ENCODE data around the gene RBM26.

The RBM26 gene

DNA sequence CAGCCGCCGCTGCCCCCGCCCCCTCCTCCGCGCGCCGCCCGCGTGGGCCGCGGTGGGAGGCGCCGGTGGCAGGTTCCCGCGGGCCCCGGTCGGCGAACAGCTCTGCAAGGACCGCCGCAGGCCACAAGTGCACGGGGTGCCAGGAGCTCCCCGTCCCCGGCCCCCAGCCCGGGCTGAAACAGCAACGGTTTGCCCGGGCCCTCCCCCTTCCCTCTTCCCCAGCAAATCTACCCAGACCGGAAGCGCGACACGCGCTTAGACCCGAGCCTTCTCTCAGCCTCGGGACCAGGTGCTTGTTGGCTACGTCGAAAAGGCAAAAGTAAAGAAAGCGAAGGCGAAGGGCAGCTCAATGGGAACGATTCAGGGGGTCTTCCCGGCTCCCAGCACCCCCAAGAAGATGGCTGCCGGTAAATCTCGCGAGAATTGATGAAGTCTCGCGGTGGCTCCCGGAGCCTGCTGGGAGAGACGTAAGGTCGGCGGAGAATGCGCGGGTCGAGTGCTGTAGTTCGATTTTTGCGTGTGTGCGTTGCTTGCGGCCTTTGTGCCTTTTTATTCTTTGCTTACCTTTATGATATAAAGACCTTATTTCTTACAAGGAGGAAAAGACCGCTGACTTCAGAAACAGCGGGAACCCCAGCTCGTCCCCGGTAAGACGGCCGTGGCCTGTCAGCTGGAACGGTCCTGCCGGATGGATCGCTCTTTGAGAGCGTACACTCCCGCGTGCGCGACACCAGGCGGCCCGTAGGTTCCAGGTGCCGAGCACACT lies at the start of gene RBM26:
Gene RBM26, minus strand, starts transcription at position 425 of the 766 bp plus-strand sequence. CDS start 481 bp downstream, outside the sequence.
- peak; percentile 93 for DNase-seq

DNA sequence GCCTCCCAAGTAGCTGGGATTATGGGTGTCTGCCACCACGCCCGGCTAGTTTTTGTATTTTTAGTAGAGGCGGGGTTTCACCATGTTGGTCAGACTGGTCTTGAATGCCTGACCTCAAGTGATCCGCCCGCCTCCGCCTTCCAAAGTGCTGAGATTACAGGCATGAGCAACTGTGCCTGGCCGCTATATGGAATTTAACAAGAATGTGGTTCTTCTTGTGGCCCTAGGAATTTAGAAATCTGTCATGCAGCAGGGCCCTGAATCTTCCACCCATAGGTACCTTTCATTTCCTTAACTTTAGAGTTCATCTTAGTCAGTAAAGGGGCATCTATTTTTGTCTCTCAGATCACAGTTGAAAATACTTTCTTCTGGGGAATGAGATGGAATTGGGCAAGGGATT lies 49.3 kb upstream of the RBM26 start:
- no peak for DNase-seq

GRCh38 chr13:79452239-79452913 lies 46.3 kb upstream of the RBM26 start:
- DNase-seq = no peak

GRCh38 chr13:79451500-79451962 lies 45.5 kb upstream of the RBM26 start:
- peak; percentile 97 for DNase-seq

DNA sequence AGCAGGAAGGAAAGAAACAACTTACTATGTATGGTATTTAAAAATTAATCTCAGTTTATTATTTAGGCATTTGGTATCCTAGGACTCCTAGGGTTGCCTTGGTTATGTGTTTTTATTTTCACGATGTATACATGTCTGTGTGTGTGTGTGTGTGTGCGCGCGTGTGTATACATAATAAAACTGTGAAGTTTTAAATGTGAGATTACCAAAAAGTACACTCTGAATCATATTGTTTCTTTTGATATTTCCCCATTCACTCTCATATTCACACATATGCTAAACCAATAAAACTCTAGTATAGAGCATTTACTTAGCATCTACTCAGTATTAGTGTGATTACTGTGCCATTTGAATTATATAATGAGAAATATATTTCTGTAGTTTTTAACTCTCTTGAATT lies 44.1 kb upstream of the RBM26 start:
- peak; percentile 49 for DNase-seq

DNA sequence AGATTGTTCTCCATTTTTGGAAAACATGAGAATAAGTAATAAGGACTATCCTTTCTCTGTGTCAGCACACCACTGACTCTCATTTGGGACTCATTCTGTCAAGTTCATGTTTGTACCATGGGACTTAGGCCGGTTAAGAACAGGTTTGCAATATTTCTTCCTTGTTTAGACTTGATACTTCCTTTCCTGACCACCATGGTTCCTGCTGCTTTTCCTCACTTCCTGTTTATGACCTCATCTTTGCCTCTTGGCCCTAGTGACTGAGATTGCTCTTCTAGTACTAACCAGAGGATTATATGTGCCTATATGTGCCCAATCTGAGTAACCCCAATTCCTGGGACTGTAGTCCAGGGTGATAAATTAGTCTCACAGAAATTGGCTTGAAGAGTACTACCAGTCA lies 42.4 kb upstream of the RBM26 start:
- no peak for DNase-seq

GRCh38 chr13:79447741-79448140 lies 41.7 kb upstream of the RBM26 start:
- DNase-seq = no peak

GRCh38 chr13:79447141-79447540 lies 41.1 kb upstream of the RBM26 start:
- no peak for DNase-seq

DNA sequence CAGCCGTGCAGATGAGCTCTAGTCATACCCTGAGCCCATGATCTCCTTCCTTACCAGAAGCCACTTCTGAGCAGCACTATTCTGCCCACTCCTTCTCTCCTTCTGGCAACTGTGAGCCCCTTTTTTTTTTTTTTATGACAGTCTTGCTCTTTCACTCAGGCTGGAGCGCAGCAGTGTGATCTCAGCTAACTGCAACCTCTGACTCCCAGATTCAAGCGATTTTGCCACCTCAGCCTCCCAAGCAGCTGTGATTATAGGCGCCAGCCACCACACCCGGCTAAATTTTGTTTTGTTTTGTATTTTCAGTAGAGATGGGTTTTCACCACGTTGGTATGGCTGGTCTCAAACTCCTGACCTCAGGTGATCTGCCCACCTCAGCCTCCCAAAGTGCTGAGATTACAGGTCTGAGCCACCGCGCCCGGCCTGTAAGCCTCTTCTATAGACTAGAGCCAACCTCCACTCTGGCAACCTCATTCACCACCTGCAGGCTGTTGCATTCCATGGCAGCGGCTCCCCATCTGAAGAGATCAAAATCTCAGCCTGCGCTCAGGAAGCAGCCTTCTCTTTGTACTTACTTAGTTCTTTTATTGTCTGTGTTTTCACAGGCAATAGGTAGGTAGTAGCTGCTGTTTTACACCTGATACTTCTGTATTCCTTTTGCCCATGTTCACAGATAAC lies 40.1 kb upstream of the RBM26 start:
- DNase-seq = peak; percentile 25

DNA sequence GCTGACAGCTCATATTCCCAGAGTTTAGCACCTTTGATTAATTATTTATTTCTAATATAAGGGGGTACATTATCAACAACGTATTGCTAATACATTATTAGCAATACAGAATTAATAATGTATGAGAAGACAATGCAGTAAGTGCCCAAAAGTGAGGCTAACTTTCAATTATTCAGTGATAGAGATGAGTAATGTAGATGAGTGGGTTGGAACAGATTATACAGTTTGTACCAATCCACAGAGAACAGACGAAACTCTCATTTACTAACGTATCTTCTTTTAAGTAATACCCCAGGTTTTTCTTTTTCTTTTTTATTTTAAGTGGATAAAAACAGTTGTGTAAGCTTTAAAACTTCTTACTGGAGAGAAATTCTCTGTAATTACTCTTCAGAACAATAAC lies 36.7 kb upstream of the RBM26 start:
- no peak for DNase-seq

- DNase-seq = no peak
Observed at GRCh38 chr13:79442221-79442620, 36.2 kb upstream of the RBM26 start.

- no peak for DNase-seq
Observed at GRCh38 chr13:79440958-79441528, 35.0 kb upstream of the RBM26 start.

GRCh38 chr13:79439275-79439674 lies 33.2 kb upstream of the RBM26 start:
- no peak for DNase-seq

DNA sequence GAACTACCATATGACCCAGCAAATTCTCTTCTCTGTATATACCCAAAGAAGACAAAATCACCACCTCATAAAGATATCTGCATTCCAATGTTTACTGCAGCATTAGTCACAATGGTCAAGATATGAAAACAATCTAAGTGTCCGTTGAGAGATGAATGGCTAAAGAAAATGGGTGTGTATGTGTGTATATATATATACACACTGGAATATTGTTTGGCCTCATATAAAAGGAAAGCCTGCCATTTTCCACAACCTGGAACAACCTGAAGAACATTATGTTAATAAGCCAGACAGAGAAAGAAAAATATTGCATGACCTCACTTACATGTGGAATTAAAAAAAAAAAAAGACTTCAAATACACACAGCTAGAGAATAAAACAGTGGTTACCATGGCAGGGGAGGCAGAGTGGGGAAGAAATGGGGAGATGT lies 29.5 kb upstream of the RBM26 start:
- no peak for DNase-seq

DNA sequence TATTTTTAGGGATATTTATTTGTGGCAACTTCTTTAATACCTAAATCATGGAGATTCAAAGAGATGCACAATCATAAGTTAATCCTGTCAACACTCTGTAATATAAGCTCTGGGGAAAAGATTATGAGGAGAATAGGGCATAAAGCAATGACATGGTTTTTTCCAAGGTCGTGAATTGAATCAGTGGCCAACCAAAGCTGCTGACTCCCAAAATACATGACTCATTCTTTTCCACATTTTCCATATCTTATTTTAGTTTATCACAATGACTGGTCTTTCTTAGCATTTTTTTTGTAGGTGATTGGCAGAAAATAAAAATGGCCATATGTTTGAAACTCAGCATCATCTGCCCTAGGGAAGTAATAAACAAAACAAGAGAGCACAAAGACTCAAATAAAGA lies 28.5 kb upstream of the RBM26 start:
- no peak for DNase-seq

DNA sequence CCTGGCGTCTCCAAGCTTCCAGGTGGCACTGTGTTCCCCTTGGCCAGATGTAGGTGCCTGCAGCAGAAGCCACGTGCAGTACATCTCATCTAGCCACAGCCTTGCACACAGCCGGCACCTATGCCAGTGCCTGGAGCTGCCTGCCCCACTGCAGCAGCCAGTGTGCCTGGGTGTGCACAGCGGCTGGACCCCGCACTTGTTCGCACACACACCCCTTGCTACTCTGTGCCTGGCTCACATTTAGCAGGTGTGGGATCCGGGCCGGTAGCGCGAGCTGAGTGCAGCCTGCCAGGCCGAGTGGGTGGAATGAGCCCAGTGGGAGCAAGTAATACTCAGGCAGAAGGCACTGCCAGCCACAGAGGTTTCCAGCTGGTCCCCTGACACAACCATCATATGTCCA lies 26.9 kb upstream of the RBM26 start:
- no peak for DNase-seq

- no peak for DNase-seq
Observed at GRCh38 chr13:79432086-79432485, 26.0 kb upstream of the RBM26 start.

DNA sequence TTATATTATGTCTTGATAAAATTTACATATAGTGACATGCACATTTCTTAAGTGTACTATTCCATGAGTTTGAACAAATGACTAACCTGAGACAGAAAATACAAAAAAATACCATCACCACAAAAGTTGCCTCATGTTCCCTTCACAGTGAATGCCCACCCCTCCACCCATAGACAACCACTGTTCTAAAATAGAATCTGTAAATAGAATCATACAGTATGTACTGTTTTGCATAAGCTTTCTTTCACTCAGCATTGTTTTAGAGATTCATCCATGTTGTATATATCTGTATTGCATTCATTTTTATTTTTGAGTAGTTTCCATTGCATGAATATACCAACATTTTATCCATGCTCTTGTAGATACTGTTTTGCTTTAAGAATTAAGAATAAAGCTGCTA lies 23.3 kb upstream of the RBM26 start:
- no peak for DNase-seq

GRCh38 chr13:79427883-79428282 lies 21.8 kb upstream of the RBM26 start:
- DNase-seq = no peak

- DNase-seq = no peak
Observed at GRCh38 chr13:79427265-79427664, 21.2 kb upstream of the RBM26 start.

DNA sequence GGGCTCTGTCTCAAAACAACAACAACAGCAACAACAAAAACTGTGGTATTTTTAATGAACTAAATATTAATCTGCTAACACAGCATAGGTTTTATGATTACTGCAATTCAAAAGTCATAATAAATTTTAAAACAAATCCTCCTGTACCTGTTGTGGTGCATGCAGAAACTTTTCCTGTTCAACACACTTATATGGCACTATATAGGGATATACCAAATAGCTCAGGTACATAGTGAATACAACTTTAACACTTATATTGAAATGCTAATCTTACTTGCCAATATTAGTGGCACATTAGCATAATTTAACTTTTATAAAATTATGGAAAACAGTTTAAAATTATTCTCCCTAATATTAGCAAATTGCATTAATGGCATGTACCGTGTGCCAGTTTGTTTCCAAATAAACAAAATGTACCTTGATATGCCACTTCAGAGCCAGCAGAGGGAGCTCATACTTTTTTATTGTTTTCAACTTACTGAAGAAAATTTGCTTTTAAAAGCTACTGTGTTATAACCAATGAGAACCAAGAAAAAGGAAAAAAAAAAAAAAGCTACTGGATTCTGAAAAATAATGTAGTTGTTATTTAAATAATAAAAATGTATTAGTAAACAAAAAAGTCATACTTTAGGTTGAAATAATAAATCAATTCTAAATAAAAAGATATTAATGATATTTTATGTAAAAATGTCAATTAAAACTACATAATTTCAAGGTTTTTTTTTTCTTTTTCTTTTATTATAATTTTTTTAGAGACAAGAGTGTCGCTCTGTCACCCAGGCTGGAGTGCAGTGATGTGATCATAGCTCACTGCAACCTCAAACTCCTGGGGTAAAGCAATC lies 18.0 kb upstream of the RBM26 start:
- no peak for DNase-seq

GRCh38 chr13:79423340-79423739 lies 17.3 kb upstream of the RBM26 start:
- no peak for DNase-seq

DNA sequence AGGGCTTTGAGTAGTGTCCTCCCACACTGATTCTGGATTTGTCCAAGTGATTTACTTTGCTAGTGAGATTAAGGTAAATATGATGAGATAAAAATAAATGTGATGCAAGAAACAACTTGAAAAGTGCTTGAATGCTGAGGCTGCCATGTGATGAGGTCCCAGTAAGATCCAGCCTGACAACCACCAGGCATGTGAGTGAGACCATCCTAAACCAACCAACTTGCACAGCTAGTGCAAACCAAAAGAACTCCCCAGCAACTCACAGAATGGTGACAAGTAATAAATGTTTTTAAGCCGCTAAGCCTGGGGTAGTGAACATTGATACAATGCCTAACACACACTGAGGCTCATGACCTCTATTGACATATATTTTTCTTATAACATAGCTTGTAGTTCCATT lies 13.3 kb upstream of the RBM26 start:
- no peak for DNase-seq

All from stimulated activated CD4-positive, alpha-beta T cell treated with anti-CD3 and anti-CD28 coated beads, Interleukin-1b, Interleukin-23, amount 100 ng/mL, for 48 hours (primary cell).